NK-92 treated with Interleukin-12 subunit alpha and Interleukin-12 subunit beta, amount 100 ng/mL, for 24 hours (cell line): ENCODE results near the gene RNF34.
A peak's percentile ranks its signal among the peaks of the same experiment; 100 is the strongest.

Source experiments
- DNase-seq: peaks from one replicate; lab custom pipeline; 2025; lab: John Stamatoyannopoulos, UW

RNF34 gene

GRCh38 chr12:121390856-121391255 is 9.1 kb upstream of the RNF34 start:
- DNase-seq, result no peak

- DNase-seq, result no peak
These were observed 8.1 kb upstream of the RNF34 start for GRCh38 chr12:121391619-121392324.

- DNase-seq, result no peak
These were observed 7.6 kb upstream of the RNF34 start for GRCh38 chr12:121392325-121392716.

- no peak for DNase-seq
These were observed 2.4 kb upstream of the RNF34 start for GRCh38 chr12:121397521-121397920.

GRCh38 chr12:121398355-121398754 is 1.6 kb upstream of the RNF34 start:
- no peak for DNase-seq

GRCh38 chr12:121400332-121401139 is 618 bp downstream of the RNF34 start:
- DNase-seq, result peak; percentile 35

GRCh38 chr12:121403721-121404120 is 3.8 kb downstream of the RNF34 start:
- no peak for DNase-seq

- no peak for DNase-seq
These were observed 4.8 kb downstream of the RNF34 start for GRCh38 chr12:121404734-121405133.

- DNase-seq, result no peak
These were observed 5.3 kb downstream of the RNF34 start for GRCh38 chr12:121405211-121405610.

GRCh38 chr12:121413917-121414316 is 14.0 kb downstream of the RNF34 start:
- no peak for DNase-seq

- DNase-seq, result no peak
These were observed 17.9 kb downstream of the RNF34 start for GRCh38 chr12:121417847-121418246.

GRCh38 chr12:121420109-121420508 is 20.2 kb downstream of the RNF34 start:
- no peak for DNase-seq

- DNase-seq, result no peak
These were observed 23.3 kb downstream of the RNF34 start for GRCh38 chr12:121423253-121423652.

- DNase-seq, result no peak
These were observed 24.0 kb downstream of the RNF34 start for GRCh38 chr12:121423682-121424623.

GRCh38 chr12:121424624-121424975 is 24.7 kb downstream of the RNF34 start:
- no peak for DNase-seq

GRCh38 chr12:121427556-121428050 is 27.7 kb downstream of the RNF34 start:
- DNase-seq, result no peak

GRCh38 chr12:121428883-121429282 is 29.0 kb downstream of the RNF34 start:
- no peak for DNase-seq

- no peak for DNase-seq
These were observed 31.0 kb downstream of the RNF34 start for GRCh38 chr12:121430833-121431415.

GRCh38 chr12:121432740-121433480 is 33.0 kb downstream of the RNF34 start:
- no peak for DNase-seq

GRCh38 chr12:121436706-121437105 is 36.8 kb downstream of the RNF34 start:
- no peak for DNase-seq

- DNase-seq, result no peak
These were observed 39.0 kb downstream of the RNF34 start for GRCh38 chr12:121438905-121439304.
